Activated CD4-positive, alpha-beta memory T cell treated with anti-CD3 and anti-CD28 coated beads for 36 hours (primary cell): ENCODE data around the gene TFPI. TPM values are rescaled to one million over a fixed set of nuclear protein-coding genes. Genes with fewer than 3 reads are reported as not detected.
"Not testable (repeated sequence)": the region's sequence is repeated elsewhere in the genome, so short reads cannot be mapped to it uniquely, and the experiment has no call there.

Experiments
- CTCF ChIA-PET: fragments of 350-600 bp; sonication (Branson Sonifier 250); formaldehyde crosslinking; loops from one replicate; lab custom pipeline; 2021; ENCODE audit warnings: antibody characterized with exemption, inconsistent platforms; lab: Charles Lee
- POLR2A ChIA-PET: fragments of 350-600 bp; sonication (Branson Sonifier 250); formaldehyde crosslinking; loops from one replicate; lab custom pipeline; 2021; ENCODE audit warnings: antibody characterized with exemption; lab: Charles Lee
- DNase-seq: peaks from one replicate; pipeline ENCODE4 v3.0.0-alpha.2; 2020
- H3K27ac Mint-ChIP-seq: one replicate; pipeline ENCODE4 v1.8.0; 2021; ENCODE audit warnings: mixed read lengths
- H3K27me3 Mint-ChIP-seq: one replicate; pipeline ENCODE4 v1.8.0; 2021; ENCODE audit warnings: mixed read lengths
- H3K36me3 Mint-ChIP-seq: one replicate; pipeline ENCODE4 v1.8.0; 2021; ENCODE audit warnings: mixed read lengths
- H3K4me1 Mint-ChIP-seq: one replicate; pipeline ENCODE4 v1.8.0; 2021; ENCODE audit warnings: low read depth, mixed read lengths
- H3K4me3 Mint-ChIP-seq: one replicate; pipeline ENCODE4 v1.8.0; 2021; ENCODE audit warnings: mild to moderate bottlenecking, mixed read lengths
- H3K9me3 Mint-ChIP-seq: one replicate; pipeline ENCODE4 v1.8.0; 2021; ENCODE audit warnings: mixed read lengths
- intact Hi-C: fragments of 100-400 bp; cut with micrococcal nuclease; formaldehyde crosslinking; loops from one replicate; pipeline ENCODE4 v1.15.1; 2023
- total RNA-seq, 2 experiments: library from RNA; stranded (reverse); gene quantifications; one replicate each; pipeline ENCODE4 v1.2.3, GENCODE V29; 2021

The TFPI gene
- total RNA-seq, 2 experiments from 2014 or later, result not detected

GRCh38 chr2:187520121-187520624, 34.1 kb downstream of the TFPI start:
- Mint-ChIP-seq H3K27ac (no peak overlapping the region), H3K27me3 (no peaks in the 10 kb centered on the region), H3K9me3 (peaks cover 11% of the 10 kb centered on the region), H3K4me1 (no peaks in the 10 kb centered on the region), H3K36me3 (no peaks in the 10 kb centered on the region), H3K4me3 (no peak overlapping the region)
- POLR2A ChIA-PET, result no interaction called here
- intact Hi-C loops, result no loop called here
- CTCF ChIA-PET, result no interaction called here
- no peak for DNase-seq

GRCh38 chr2:187519419-187520120, 34.7 kb downstream of the TFPI start:
- Mint-ChIP-seq H3K27ac (no peak overlapping the region), H3K9me3 (peaks cover 11% of the 10 kb centered on the region), H3K27me3 (no peaks in the 10 kb centered on the region), H3K4me1 (no peaks in the 10 kb centered on the region), H3K36me3 (no peaks in the 10 kb centered on the region), H3K4me3 (no peak overlapping the region)
- ChIA-PET CTCF (no interaction called here), POLR2A (no interaction called here)
- no peak for DNase-seq
- intact Hi-C loops, result no loop called here

- intact Hi-C loops, H3K4me3 Mint-ChIP-seq, DNase-seq, H3K27me3 Mint-ChIP-seq, CTCF ChIA-PET, H3K4me1 Mint-ChIP-seq, H3K27ac Mint-ChIP-seq, H3K36me3 Mint-ChIP-seq, POLR2A ChIA-PET: not testable (repeated sequence)
- H3K9me3 Mint-ChIP-seq, result peaks cover 11% of the 10 kb centered on the region
Measured at GRCh38 chr2:187517750-187518361, 36.4 kb downstream of the TFPI start.

DNA sequence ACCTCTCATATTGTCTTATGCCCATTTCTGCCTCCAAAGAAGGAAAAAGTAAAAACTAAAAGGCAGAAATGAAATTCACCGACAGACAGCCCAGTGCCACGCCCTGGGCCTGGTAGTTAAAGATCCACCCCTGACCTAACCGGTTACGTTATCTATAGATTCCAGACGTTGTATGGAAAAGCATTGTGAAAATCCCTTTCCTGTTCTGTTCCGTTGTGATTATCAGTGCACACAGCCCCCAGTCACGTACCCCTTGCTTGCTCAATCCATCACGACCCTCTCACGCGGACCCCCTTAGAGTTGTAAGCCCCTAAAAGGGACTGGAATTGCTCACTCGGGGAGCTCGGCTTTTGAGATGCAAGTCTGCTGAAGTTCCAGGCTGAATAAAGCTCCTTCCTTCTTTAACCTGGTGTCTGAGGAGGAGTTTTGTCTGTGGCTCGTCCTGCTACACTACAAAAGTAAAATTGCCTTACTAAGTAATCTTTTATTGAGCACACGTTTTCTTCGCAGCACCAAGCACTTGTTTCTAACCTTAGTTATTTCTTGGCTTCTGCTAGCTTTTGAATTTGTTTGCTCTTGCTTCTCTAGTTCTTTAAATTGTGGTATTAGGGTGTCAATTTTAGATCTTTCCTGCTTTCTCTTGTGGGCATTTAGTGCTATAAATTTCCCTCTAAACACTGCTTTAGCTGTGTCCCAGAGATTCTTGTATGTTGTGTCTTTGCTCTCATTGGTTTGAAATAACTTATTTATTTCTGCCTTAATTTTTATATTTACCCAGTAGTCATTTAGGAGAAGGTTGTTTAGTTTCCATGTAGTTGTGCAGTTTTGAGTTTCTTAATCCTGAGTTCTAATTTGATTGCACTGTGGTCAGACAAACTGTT, 37.4 kb downstream of the TFPI start:
- H3K4me3 Mint-ChIP-seq, CTCF ChIA-PET, H3K27me3 Mint-ChIP-seq, intact Hi-C loops, POLR2A ChIA-PET, H3K27ac Mint-ChIP-seq, H3K4me1 Mint-ChIP-seq, DNase-seq, H3K36me3 Mint-ChIP-seq: not testable (repeated sequence)
- H3K9me3 Mint-ChIP-seq, result peaks cover 11% of the 10 kb centered on the region

GRCh38 chr2:187514930-187515329, 39.3 kb downstream of the TFPI start:
- H3K4me3 Mint-ChIP-seq, result no peak overlapping the region
- POLR2A ChIA-PET, result no interaction called here
- H3K36me3 Mint-ChIP-seq, result no peaks in the 10 kb centered on the region
- intact Hi-C loops, result no loop called here
- peaks cover 6% of the 10 kb centered on the region for H3K27me3 Mint-ChIP-seq
- CTCF ChIA-PET, result interaction anchor here (1.8 kb wide), 1 partner anchor 15 kb away, joined by 6 read pairs; no protein-coding TSS in a partner anchor
- no peaks in the 10 kb centered on the region for H3K4me1 Mint-ChIP-seq
- peaks cover 11% of the 10 kb centered on the region for H3K9me3 Mint-ChIP-seq
- H3K27ac Mint-ChIP-seq, result no peak overlapping the region
- no peak for DNase-seq

- H3K4me3 Mint-ChIP-seq, DNase-seq, H3K36me3 Mint-ChIP-seq, H3K4me1 Mint-ChIP-seq, H3K27ac Mint-ChIP-seq, intact Hi-C loops, POLR2A ChIA-PET, H3K27me3 Mint-ChIP-seq: not testable (repeated sequence)
- H3K9me3 Mint-ChIP-seq, result peaks cover 11% of the 10 kb centered on the region
- CTCF ChIA-PET, result interaction anchor here (1.8 kb wide), 1 partner anchor 14 kb away, joined by 6 read pairs; no protein-coding TSS in a partner anchor
Measured at GRCh38 chr2:187514235-187514829, 39.9 kb downstream of the TFPI start.

DNA sequence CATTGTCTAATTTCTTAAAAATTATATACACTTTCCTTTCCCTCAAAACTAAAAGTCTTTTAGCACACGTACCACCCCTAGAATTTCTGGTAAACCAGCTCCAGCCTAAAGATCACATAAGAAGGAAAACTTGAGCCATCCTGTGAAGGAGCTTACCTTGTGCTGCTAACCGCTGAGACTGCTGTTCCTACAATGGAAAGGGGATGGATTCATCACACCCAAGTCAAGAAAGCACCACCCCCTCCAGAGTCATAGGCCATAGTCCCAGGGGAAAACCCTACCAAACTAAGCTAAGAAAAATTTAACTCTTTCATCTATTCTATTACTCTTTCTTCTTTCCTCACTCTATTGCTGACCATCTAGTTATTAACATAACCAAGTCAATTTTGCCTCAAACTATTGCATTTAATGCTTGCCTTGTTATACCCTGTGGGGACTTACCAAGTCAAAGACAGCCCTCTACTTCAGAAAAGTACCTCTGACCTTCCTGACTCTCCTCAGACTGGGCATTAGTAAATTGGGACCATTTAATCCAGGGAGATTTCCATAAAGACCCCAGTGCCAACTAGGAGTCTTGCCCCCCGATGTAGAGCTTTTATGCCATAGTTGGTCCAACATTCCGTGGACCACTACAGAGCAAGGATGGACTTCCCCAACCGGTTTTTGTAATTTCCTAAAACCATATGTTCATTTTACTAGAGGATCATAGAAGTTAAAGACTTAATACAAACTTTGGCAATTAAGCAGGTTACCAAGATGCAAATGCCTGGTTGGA, 40.6 kb downstream of the TFPI start:
- H3K27ac Mint-ChIP-seq, POLR2A ChIA-PET, intact Hi-C loops, H3K27me3 Mint-ChIP-seq, DNase-seq, H3K4me1 Mint-ChIP-seq, CTCF ChIA-PET, H3K36me3 Mint-ChIP-seq, H3K4me3 Mint-ChIP-seq: not testable (repeated sequence)
- peaks cover 11% of the 10 kb centered on the region for H3K9me3 Mint-ChIP-seq

DNA sequence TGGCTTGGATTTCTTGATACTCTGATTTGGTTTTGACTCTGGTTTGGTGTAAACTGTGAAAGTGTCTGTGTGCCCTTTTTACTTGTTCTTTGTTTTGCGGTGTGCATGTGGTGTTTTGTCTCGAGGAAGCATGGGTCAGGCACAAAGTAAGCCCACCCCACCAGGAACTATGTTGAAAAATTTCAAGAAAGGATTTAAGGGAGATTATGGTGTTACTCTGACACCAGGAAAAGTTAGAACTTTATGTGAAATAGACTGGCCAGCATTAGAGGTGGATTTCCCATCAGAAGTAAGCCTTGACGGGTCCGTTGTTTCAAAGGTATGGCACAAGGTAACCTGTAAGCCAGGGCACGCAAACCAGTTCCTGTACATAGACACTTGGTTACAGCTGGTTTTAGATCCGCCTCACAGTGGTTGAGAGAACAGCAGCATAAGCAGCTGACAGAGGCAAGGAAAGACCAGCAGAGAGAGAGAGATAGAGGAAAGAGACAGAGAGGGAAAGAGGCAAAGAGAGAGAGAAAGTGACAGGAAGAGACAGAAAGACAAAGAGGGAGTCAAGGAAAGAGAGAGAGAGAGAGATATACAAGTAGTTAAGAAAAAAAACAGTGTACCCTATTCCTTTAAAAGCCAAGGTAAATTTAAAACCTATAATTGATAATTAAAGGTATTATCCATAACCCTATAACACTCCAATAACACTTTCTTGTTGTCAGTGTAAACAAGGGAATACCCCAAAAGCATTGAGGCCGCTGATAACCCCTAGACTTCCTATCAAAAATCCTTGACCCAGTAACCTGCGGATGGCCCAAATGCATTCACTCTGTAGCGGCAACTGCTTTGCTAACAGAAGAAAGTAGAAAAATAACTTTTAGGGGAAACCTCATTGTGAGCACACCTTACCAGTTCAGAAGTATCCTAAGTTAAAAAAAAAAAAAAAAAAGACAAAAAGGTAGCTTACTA, 42.6 kb downstream of the TFPI start:
- H3K27me3 Mint-ChIP-seq, result peaks cover 10% of the 10 kb centered on the region
- no peaks in the 10 kb centered on the region for H3K4me1 Mint-ChIP-seq
- ChIA-PET CTCF (interaction anchor here (0.7 kb wide), 1 partner anchor 308 kb away, joined by 5 read pairs; no protein-coding TSS in a partner anchor), POLR2A (no interaction called here)
- no peak overlapping the region for H3K27ac Mint-ChIP-seq
- peaks cover 7% of the 10 kb centered on the region for H3K9me3 Mint-ChIP-seq
- intact Hi-C loops, result no loop called here
- DNase-seq, result no peak
- H3K36me3 Mint-ChIP-seq, result no peaks in the 10 kb centered on the region
- no peak overlapping the region for H3K4me3 Mint-ChIP-seq

GRCh38 chr2:187510419-187511355, 43.5 kb downstream of the TFPI start:
- intact Hi-C loops, H3K9me3 Mint-ChIP-seq, H3K27me3 Mint-ChIP-seq, CTCF ChIA-PET, H3K4me1 Mint-ChIP-seq, H3K4me3 Mint-ChIP-seq, H3K36me3 Mint-ChIP-seq, POLR2A ChIA-PET, H3K27ac Mint-ChIP-seq, DNase-seq: not testable (repeated sequence)
